ENCODE data around the gene LAPTM5. TPM values are rescaled to one million over a fixed set of nuclear protein-coding genes. Genes with fewer than 3 reads are reported as not detected.

Gene LAPTM5
- total and polyA plus RNA-seq, 2 of the 8 experiments (the other 6 are each of a cell fraction or from before 2014, with no cell fraction given), result 0.37 to 1.4 TPM

DNA sequence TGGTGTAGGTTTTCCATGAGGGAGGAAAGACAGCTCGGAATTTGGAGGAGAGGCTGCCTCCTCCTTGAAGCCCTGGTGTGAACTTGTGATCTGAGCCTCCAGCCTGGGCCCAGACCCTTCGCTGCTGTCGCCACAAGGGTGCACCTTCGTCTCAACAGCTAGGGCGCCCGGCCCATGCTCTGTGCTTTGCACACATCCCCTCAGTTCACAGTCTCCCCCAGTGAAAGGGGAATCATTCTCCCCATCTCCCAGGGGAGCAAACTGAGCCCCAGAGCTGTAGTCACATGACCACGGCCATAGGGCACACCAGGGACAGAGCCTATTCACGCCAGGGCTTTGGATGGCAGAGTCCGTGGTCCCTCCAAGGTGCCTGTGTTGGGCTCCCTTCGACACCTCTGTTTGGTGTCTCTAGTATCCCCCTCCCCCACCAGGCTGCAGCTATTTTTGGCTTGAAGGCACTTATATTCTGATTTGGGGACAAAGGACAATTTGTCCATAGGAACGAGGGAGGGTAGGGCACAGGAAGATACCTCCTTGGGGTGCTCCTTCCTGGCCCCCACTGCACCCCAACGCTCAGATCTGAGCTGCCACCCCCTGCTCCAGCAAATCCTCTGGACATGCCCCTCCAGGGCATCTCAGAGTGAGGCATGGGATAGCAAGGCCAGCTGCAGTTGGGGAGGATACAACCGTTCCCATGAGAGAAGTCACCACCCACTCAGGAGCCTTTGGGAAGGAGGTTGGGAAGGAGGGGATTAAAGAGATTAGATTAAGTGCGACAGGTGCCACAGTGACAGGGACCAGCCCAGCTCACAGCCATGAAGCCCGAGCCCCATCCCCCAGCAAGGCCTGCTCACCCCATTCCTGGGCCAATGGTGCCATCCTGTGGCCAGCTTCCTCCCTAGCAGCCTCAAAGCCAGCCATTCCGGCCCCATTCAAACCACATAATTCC is 49.9 kb downstream of the LAPTM5 start (continued):
- TF ChIP-seq POLR2A (IDR thresholded peaks at IDR 0.05; ENCODE audit: control extremely low read depth in 1 of 2, low read depth in 2 of 2, low read length in 2 of 2) (no peak), YY1 (IDR thresholded peaks at IDR 0.05; ENCODE audit: low read depth, low read length) (0 out of 2 replicates have a peak, but pooled peaks have one; percentile 60), BCL11A (IDR thresholded peaks at IDR 0.05; ENCODE audit: low read depth in 2 of 2, low read length in 2 of 2) (no peak)
